Tibial nerve (tissue), 4 donors: ENCODE data around the gene FAM135A.

Source experiments
- EP300 ChIP-seq, 2 donors: sonication (generic); formaldehyde crosslinking; IDR thresholded peaks; one replicate each; pipeline ENCODE4 v1.6.1; 2017; ENCODE audit warnings: antibody characterized with exemption in 2 of 2, mild to moderate bottlenecking in 1 of 2
- POLR2A ChIP-seq, 2 donors: fragments of 450-650 bp; IDR thresholded peaks; one replicate each; pipeline ENCODE4 v1.6.1; 2017; ENCODE audit warnings: antibody characterized with exemption in 2 of 2, mild to moderate bottlenecking in 2 of 2, moderate library complexity in 2 of 2
- TF ChIP-seq, protein P1 (sequence below), 5 experiments: fragments of 200-600 bp in 3 of 5; fragments of 450-650 bp in 2 of 5; sonication (generic) in 3 of 5; IDR thresholded peaks; one replicate each; pipeline ENCODE4 v1.5.1; 2016 to 2019; ENCODE audit warnings: antibody characterized with exemption in 5 of 5, mild to moderate bottlenecking in 3 of 5, moderate library complexity in 2 of 5

DNA sequence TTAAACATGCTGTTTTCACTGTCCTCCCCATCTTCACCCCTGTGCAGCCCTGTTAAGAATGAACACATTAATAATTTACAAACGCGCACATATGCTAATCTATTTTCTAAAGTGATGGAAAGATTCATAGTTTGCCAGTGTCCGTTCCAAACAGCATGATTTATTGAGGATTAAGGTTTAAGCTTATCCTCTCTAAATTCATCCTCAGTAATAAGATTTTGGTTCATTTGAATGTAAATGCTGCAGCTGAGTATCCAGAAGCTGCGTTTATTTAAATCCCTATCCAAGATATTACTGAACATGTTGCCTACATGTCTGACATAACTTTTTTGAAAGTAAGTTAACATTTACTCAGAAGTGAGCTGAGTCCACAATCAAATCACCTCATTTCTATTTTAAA, 42.8 kb upstream of the FAM135A start:
- TF ChIP-seq EP300 (IDR thresholded peaks at IDR 0.05) (no peak), POLR2A (IDR thresholded peaks at IDR 0.05) (no peak)
- TF ChIP-seq, protein P1, sequence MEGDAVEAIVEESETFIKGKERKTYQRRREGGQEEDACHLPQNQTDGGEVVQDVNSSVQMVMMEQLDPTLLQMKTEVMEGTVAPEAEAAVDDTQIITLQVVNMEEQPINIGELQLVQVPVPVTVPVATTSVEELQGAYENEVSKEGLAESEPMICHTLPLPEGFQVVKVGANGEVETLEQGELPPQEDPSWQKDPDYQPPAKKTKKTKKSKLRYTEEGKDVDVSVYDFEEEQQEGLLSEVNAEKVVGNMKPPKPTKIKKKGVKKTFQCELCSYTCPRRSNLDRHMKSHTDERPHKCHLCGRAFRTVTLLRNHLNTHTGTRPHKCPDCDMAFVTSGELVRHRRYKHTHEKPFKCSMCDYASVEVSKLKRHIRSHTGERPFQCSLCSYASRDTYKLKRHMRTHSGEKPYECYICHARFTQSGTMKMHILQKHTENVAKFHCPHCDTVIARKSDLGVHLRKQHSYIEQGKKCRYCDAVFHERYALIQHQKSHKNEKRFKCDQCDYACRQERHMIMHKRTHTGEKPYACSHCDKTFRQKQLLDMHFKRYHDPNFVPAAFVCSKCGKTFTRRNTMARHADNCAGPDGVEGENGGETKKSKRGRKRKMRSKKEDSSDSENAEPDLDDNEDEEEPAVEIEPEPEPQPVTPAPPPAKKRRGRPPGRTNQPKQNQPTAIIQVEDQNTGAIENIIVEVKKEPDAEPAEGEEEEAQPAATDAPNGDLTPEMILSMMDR (IDR thresholded peaks at IDR 0.05), result no peak
